GM23338 (cell line): Measurements from ENCODE around the gene COQ10A. TPM values are rescaled to one million over a fixed set of nuclear protein-coding genes. Genes with fewer than 3 reads are reported as not detected.

Source experiments
- ATAC-seq: fragments of 200-7000 bp; cut with Tn5 transposase; 3 replicates; pipeline ENCODE4 v1.9.1; 2020
- DNase-seq: peaks from one replicate; pipeline ENCODE4 v3.0.0-alpha.2; 2015; ENCODE audit warnings: low spot score
- H2AFZ ChIP-seq: fragments of 200-600 bp; sonication (generic); 2 replicates; pipeline ENCODE4 v1.8.0; 2016; ENCODE audit warnings: antibody characterized with exemption, mild to moderate bottlenecking, moderate library complexity
- H3F3A ChIP-seq: fragments of 200-600 bp; sonication (generic); replicated peaks from 2 replicates; pipeline ENCODE4 v1.8.0; 2017; ENCODE audit warnings: antibody characterized with exemption, mixed run types, low read depth
- H3K27ac ChIP-seq: fragments of 200-600 bp; sonication (generic); 2 replicates; pipeline ENCODE4 v1.6.1; 2016; ENCODE audit warnings: low read depth
- H3K27me3 ChIP-seq: fragments of 200-600 bp; sonication (generic); 2 replicates; pipeline ENCODE4 v1.8.0; 2016; ENCODE audit warnings: mild to moderate bottlenecking, mixed run types, moderate library complexity; ENCODE audit not compliant: insufficient read depth
- H3K36me3 ChIP-seq: fragments of 200-600 bp; sonication (generic); 2 replicates; pipeline ENCODE4 v1.8.0; 2016; ENCODE audit warnings: mild to moderate bottlenecking; ENCODE audit not compliant: insufficient read depth
- H3K4me1 ChIP-seq: fragments of 200-600 bp; sonication (generic); 2 replicates; pipeline ENCODE4 v1.8.0; 2016; ENCODE audit warnings: mild to moderate bottlenecking, moderate library complexity; ENCODE audit not compliant: insufficient read depth
- H3K4me2 ChIP-seq: fragments of 200-600 bp; sonication (generic); 2 replicates; pipeline ENCODE4 v1.7.1; 2017; ENCODE audit warnings: mixed run types
- H3K4me3 ChIP-seq: fragments of 200-600 bp; sonication (generic); 2 replicates; pipeline ENCODE4 v1.6.1; 2016; ENCODE audit warnings: mixed run types
- H3K79me2 ChIP-seq: fragments of 200-600 bp; sonication (generic); replicated peaks from 2 replicates; pipeline ENCODE4 v1.8.0; 2017; ENCODE audit warnings: mild to moderate bottlenecking; ENCODE audit not compliant: insufficient read depth
- H3K9me2 ChIP-seq: fragments of 200-600 bp; sonication (generic); 2 replicates; pipeline ENCODE4 v1.8.0; 2017; ENCODE audit not compliant: insufficient read depth
- H4K20me1 ChIP-seq: fragments of 200-600 bp; sonication (generic); replicated peaks from 2 replicates; pipeline ENCODE4 v1.8.0; 2017; ENCODE audit warnings: mild to moderate bottlenecking; ENCODE audit not compliant: insufficient read depth
- H3K27ac Mint-ChIP-seq: 2 replicates; pipeline ENCODE4 v1.8.0; 2020; ENCODE audit warnings: inconsistent platforms, mild to moderate bottlenecking, moderate library complexity, mixed read lengths
- H3K27me3 Mint-ChIP-seq: 3 replicates; pipeline ENCODE4 v1.8.0; 2022; ENCODE audit warnings: low read depth, mild to moderate bottlenecking, moderate library complexity, mixed read lengths, inconsistent platforms; ENCODE audit not compliant: insufficient read depth, poor library complexity
- H3K36me3 Mint-ChIP-seq: 3 replicates; pipeline ENCODE4 v1.8.0; 2021; ENCODE audit warnings: low read depth, mild to moderate bottlenecking, inconsistent platforms, moderate library complexity, mixed read lengths
- H3K4me1 Mint-ChIP-seq: 3 replicates; pipeline ENCODE4 v1.8.0; 2020; ENCODE audit warnings: mild to moderate bottlenecking, inconsistent platforms, mixed read lengths
- H3K4me3 Mint-ChIP-seq: 3 replicates; pipeline ENCODE4 v1.8.0; 2021; ENCODE audit warnings: moderate library complexity, mild to moderate bottlenecking, inconsistent platforms, mixed read lengths
- H3K9me3 Mint-ChIP-seq: 3 replicates; pipeline ENCODE4 v1.8.0; 2020; ENCODE audit warnings: moderate library complexity, mild to moderate bottlenecking, inconsistent platforms, mixed read lengths
- CREB1 ChIP-seq: fragments of 250-450 bp; sonication (Bioruptor Pico); IDR thresholded peaks from 2 replicates; pipeline ENCODE4 v1.5.0; 2020; ENCODE audit warnings: low read depth, mild to moderate bottlenecking, moderate library complexity
- CTCF ChIP-seq, 2 experiments: fragments of 200-600 bp in 1 of 2; sonication (generic) in 1 of 2; conservative IDR thresholded peaks; 2 replicates each; pipeline versions ENCODE4 v1.5.1 to v1.6.1; 2016 to 2017; ENCODE audit warnings: antibody characterized with exemption in 2 of 2, low read depth in 2 of 2, mild to moderate bottlenecking in 2 of 2, moderate library complexity in 1 of 2
- EZH2 ChIP-seq: fragments of 200-600 bp; sonication (generic); IDR thresholded peaks from one replicate; pipeline ENCODE4 v1.8.0; 2017; ENCODE audit warnings: antibody characterized with exemption, mild to moderate bottlenecking, low read depth; ENCODE audit not compliant: unreplicated experiment
- EZH2phosphoT487 ChIP-seq: fragments of 200-600 bp; sonication (generic); IDR thresholded peaks from one replicate; pipeline ENCODE4 v1.8.1; 2018; ENCODE audit warnings: antibody characterized with exemption; ENCODE audit not compliant: unreplicated experiment
- JUNB ChIP-seq: IDR thresholded peaks from one replicate; pipeline ENCODE4 v1.6.1; 2016; ENCODE audit warnings: antibody characterized with exemption; ENCODE audit not compliant: unreplicated experiment
- NANOG ChIP-seq: IDR thresholded peaks from 2 replicates; pipeline ENCODE4 v1.6.1; 2016; ENCODE audit warnings: antibody characterized with exemption, borderline replicate concordance
- POLR2AphosphoS5 ChIP-seq: IDR thresholded peaks from 2 replicates; pipeline ENCODE4 v1.6.1; 2016; ENCODE audit warnings: antibody characterized with exemption, low read depth
- REST ChIP-seq: IDR thresholded peaks from one replicate; pipeline ENCODE4 v1.6.1; 2018; ENCODE audit warnings: antibody characterized with exemption; ENCODE audit not compliant: unreplicated experiment
- STAT1 ChIP-seq: IDR thresholded peaks from one replicate; pipeline ENCODE4 v1.6.1; 2016; ENCODE audit warnings: antibody characterized with exemption; ENCODE audit not compliant: unreplicated experiment
- ZNF114 ChIP-seq: fragments of 250-450 bp; sonication (Bioruptor Pico); IDR thresholded peaks from 2 replicates; pipeline ENCODE4 v1.5.0; 2020; ENCODE audit warnings: mild to moderate bottlenecking, moderate library complexity
- ZNF331 ChIP-seq: fragments of 250-450 bp; sonication (Bioruptor Pico); IDR thresholded peaks from 2 replicates; pipeline ENCODE4 v1.5.0; 2020; ENCODE audit warnings: low read depth, mild to moderate bottlenecking, moderate library complexity
- ZNF462 ChIP-seq: fragments of 250-450 bp; sonication (Bioruptor Pico); IDR thresholded peaks from 2 replicates; pipeline ENCODE4 v1.5.0; 2020; ENCODE audit warnings: mild to moderate bottlenecking, moderate library complexity
- long read RNA-seq: library from polyadenylated mRNA; unstranded; transcript quantifications from one replicate; pipeline ENCODE4 v2.0.0, GENCODE V29; 2020; ENCODE audit not compliant: unreplicated experiment
- polyA plus RNA-seq: library from polyadenylated mRNA; unstranded; fragments of >200 nt; fragmentation: Nextera tagmentation; extraction: Ambion mirVana; gene quantifications from 2 replicates; pipeline ENCODE4 v1.2.1, GENCODE V29; 2016
- total RNA-seq: library from RNA; depleted of rRNA; stranded (reverse); fragments of >200 nt; shearing (Covaris generic); gene quantifications from 2 replicates; pipeline ENCODE4 v1.2.3, GENCODE V29; 2014; rRNA removed
- TF ChIP-seq, protein P1 (sequence below): IDR thresholded peaks from 2 replicates; pipeline ENCODE4 v1.6.1; 2016; ENCODE audit warnings: antibody characterized with exemption

The COQ10A gene
- 15.2 and 17.8 TPM in 2 replicates for total RNA-seq
- polyA plus RNA-seq: 12.0 and 12.8 TPM in 2 replicates
- long read RNA-seq, transcript COQ10A-201 (5 exons, 1,652 nt): major isoform, 6 of 12 reads
- long read RNA-seq, partial matches to known transcripts: 0 of 12 reads
- long read RNA-seq, other reads (novel, unspliced or antisense): 2 of 12 reads

DNA sequence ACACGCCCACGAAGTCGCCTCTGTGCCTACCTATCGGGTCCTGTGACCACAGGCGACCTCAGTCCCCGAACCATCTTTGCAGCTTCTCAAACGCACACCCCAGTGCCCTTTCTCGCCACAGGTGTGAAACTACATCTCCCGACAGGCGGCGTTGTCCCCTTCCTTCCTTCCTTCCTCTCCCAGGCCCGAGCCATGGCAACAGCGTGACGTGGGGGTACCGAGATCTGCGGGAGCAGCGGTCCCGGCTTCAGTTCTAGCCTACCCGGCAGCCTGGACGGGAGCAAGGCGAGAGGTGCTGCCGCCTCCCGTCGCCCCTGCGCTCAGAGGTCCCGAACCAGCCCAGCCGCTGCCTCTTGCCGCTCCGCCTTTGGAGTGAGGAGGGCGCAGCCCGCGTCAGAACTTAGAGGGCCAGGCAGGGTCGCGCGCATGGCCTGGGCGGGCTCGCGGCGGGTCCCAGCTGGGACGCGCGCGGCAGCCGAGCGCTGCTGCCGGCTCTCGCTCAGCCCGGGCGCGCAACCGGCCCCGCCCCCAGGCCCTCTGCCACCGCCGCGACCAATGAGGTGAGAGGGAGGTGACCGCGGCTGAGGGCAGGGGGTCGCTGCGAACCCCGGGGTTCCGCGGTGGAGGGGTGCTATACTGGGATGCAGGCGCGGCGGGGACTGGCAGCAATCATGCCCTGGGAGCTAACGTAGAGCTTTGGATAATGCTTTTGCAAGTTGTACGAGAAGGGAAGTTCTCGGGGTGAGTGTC, at the start of gene COQ10A:
TSS of gene COQ10A (plus strand) at position 250 of the 750 bp plus-strand sequence. CDS start at position 427, 177 bp downstream.
- ATAC-seq: peak; percentile 92
- Mint-ChIP-seq H3K27me3 (peaks cover 27% of the 10 kb centered on the region), H3K27ac (peak within 1 kb of the TSS; percentile 95), H3K36me3 (peaks cover 27% of the 10 kb centered on the region), H3K4me1 (peaks cover 10% of the 10 kb centered on the region), H3K4me3 (peak within 1 kb of the TSS; percentile 90), H3K9me3 (no peaks in the 10 kb centered on the region; the same call in 2 of the 3 replicates)
- DNase-seq: peak; percentile 96
- TF ChIP-seq REST (no peak), EZH2 (no peak), ZNF114 (CRISPR knock-in tag) (no peak), ZNF462 (CRISPR knock-in tag) (no peak), EZH2phosphoT487 (no peak), STAT1 (no peak), POLR2AphosphoS5 (peak; percentile 91), JUNB (no peak), CREB1 (CRISPR knock-in tag) (peak; percentile 73), ZNF331 (CRISPR knock-in tag) (no peak), NANOG (no peak), CTCF (conservative IDR thresholded peaks at IDR 0.05; ENCODE audit: low read depth in 2 of 2) (peak; percentile 46 to 58)
- TF ChIP-seq, protein P1, sequence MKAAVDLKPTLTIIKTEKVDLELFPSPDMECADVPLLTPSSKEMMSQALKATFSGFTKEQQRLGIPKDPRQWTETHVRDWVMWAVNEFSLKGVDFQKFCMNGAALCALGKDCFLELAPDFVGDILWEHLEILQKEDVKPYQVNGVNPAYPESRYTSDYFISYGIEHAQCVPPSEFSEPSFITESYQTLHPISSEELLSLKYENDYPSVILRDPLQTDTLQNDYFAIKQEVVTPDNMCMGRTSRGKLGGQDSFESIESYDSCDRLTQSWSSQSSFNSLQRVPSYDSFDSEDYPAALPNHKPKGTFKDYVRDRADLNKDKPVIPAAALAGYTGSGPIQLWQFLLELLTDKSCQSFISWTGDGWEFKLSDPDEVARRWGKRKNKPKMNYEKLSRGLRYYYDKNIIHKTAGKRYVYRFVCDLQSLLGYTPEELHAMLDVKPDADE: peak; percentile 93
- Histone ChIP-seq H3K4me1 (peaks cover 5% of the 10 kb centered on the region; the same call in 1 of the 2 replicates), H3K9me2 (no peaks in the 10 kb centered on the region), H3K79me2 (no peaks in the 10 kb centered on the region), H4K20me1 (no peaks in the 10 kb centered on the region; the same call in 1 of the 2 replicates), H3K27me3 (no peaks in the 10 kb centered on the region), H2AFZ (peak within 1 kb of the TSS; percentile 99), H3F3A (peaks cover 32% of the 10 kb centered on the region), H3K4me2 (peak within 1 kb of the TSS; percentile 95), H3K4me3 (peak within 1 kb of the TSS; percentile 80), H3K36me3 (peaks cover 4% of the 10 kb centered on the region), H3K27ac (peak within 1 kb of the TSS; percentile 96)
